HG03460 (cell line): ENCODE data around the gene BCAS3.

ENCODE experiments used
- ATAC-seq: cut with Tn5 transposase; IDR thresholded peaks from one replicate; pipeline ENCODE4 v1.9.1; 2021; ENCODE audit not compliant: unreplicated experiment

Gene BCAS3

GRCh38 chr17:61400717-61401388 lies 723.2 kb downstream of the BCAS3 start:
- ATAC-seq: no peak

- no peak for ATAC-seq
These were observed 723.9 kb downstream of the BCAS3 start for GRCh38 chr17:61401389-61402072.

- ATAC-seq: no peak
These were observed 724.5 kb downstream of the BCAS3 start for GRCh38 chr17:61402073-61402541.

- ATAC-seq: no peak
These were observed 725.5 kb downstream of the BCAS3 start for GRCh38 chr17:61402978-61403800.

- no peak for ATAC-seq
These were observed 726.4 kb downstream of the BCAS3 start for GRCh38 chr17:61403801-61404662.

- ATAC-seq: no peak
These were observed 726.9 kb downstream of the BCAS3 start for GRCh38 chr17:61404663-61404912.

GRCh38 chr17:61404913-61405685 lies 727.4 kb downstream of the BCAS3 start:
- ATAC-seq: no peak

GRCh38 chr17:61405686-61406536 lies 728.3 kb downstream of the BCAS3 start:
- no peak for ATAC-seq

- no peak for ATAC-seq
These were observed 728.8 kb downstream of the BCAS3 start for GRCh38 chr17:61406537-61406845.

- ATAC-seq: no peak
These were observed 729.6 kb downstream of the BCAS3 start for GRCh38 chr17:61406971-61407911.

GRCh38 chr17:61408151-61409041 lies 730.7 kb downstream of the BCAS3 start:
- no peak for ATAC-seq

- ATAC-seq: no peak
These were observed 731.9 kb downstream of the BCAS3 start for GRCh38 chr17:61409301-61410112.

GRCh38 chr17:61410141-61411010 lies 732.7 kb downstream of the BCAS3 start:
- no peak for ATAC-seq

- no peak for ATAC-seq
These were observed 733.3 kb downstream of the BCAS3 start for GRCh38 chr17:61411011-61411260.

- peak; percentile 16 for ATAC-seq
These were observed 733.9 kb downstream of the BCAS3 start for GRCh38 chr17:61411261-61412142.
